ENCODE measurements around the gene C16orf86. TPM values are rescaled to one million over a fixed set of nuclear protein-coding genes. Genes with fewer than 3 reads are reported as not detected.

C16orf86 gene
- total RNA-seq, 1 donor from 2014 or later = 2.1 TPM

GRCh38 chr16:67637625-67638024 lies 29.0 kb upstream of the C16orf86 start:
- H3K9me3 Mint-ChIP-seq (ENCODE audit: unreplicated experiment) = no peaks in the 10 kb centered on the region
- H3K4me1 Mint-ChIP-seq (ENCODE audit: unreplicated experiment) = no peaks in the 10 kb centered on the region
- H3K4me3 Mint-ChIP-seq (ENCODE audit: unreplicated experiment) = no peak overlapping the region
- no peak overlapping the region for H3K27ac Mint-ChIP-seq (ENCODE audit: unreplicated experiment)
- H3K36me3 Mint-ChIP-seq (ENCODE audit: unreplicated experiment) = peaks cover 19% of the 10 kb centered on the region
- TF ChIP-seq CTCF (IDR thresholded peaks at IDR 0.05) = no peak
- no peaks in the 10 kb centered on the region for H3K27me3 Mint-ChIP-seq (ENCODE audit: unreplicated experiment)
- DNase-seq (ENCODE audit: extremely low spot score, unreplicated experiment) = no peak

DNA sequence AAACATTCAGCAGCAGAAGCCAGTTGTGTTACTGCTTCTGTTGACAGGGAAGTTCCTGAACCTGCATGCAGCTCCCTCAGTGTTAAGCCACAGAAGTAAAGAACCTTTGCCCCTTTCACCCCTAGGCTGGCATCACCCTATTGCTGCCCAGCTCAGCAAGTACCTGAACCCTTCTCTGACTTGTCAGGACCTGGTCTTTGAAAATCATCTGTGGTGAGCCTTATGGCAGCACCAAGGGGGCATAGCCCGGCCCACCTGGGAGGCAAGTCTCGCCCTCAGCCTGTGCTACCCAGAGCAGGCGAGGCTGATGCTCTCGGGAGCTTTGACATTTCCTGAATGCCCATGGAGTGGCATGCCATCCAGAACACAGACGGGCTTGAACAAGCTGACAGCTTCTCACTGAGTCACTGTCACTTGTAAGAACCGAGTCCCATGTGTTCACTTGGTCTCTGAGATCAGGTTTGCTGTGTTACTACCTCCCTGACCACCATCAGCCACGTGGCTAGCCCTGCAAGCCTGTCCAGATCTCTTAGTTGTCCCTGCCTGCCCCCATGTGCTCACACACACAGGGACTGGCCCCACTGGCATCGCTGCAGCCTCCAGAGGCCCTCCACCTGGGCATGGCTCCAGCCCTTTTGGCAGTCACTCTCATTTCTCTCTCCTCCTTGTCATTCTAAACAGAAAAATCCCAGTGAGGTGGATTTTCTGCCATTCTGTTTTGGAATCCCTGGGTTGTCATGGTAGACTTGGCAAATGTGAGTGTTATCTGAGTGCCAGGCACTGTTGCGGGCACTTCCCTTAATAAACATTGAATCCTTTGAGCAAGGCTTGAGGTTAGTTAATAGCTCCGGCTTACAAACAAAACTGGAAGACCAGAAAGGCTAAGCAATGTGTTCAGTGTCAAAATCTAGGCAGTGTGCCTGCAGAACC lies 24.6 kb upstream of the C16orf86 start:
- Mint-ChIP-seq H3K4me1 (ENCODE audit: unreplicated experiment) (no peaks in the 10 kb centered on the region), H3K27ac (ENCODE audit: unreplicated experiment) (no peak overlapping the region), H3K9me3 (ENCODE audit: unreplicated experiment) (no peaks in the 10 kb centered on the region), H3K36me3 (ENCODE audit: unreplicated experiment) (peaks cover 12% of the 10 kb centered on the region), H3K27me3 (ENCODE audit: unreplicated experiment) (no peaks in the 10 kb centered on the region), H3K4me3 (ENCODE audit: unreplicated experiment) (no peak overlapping the region)
- DNase-seq (ENCODE audit: extremely low spot score, unreplicated experiment) = no peak
- TF ChIP-seq CTCF (IDR thresholded peaks at IDR 0.05) = no peak

DNA sequence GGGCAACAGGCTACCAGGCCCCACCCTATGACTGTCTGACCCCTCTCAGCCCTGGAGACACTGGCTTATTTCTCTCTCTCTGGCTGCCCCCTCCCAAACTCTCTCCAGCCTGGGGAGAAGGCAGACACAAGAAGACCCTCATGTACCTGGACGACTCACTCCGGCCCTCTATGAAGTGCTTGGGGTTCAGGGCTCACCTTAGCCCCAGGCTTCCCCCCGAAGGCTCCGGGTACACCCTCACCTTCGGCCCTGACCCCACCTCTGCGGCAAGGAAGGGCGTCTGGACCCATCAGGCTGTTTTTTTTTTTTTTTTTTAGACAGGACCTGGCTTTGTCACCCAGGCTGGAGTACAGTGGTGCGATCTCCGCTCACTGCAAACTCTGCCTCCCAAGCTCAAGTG lies 22.6 kb upstream of the C16orf86 start:
- Mint-ChIP-seq H3K27me3 (ENCODE audit: unreplicated experiment) (no peaks in the 10 kb centered on the region), H3K4me3 (ENCODE audit: unreplicated experiment) (no peak overlapping the region), H3K9me3 (ENCODE audit: unreplicated experiment) (no peaks in the 10 kb centered on the region), H3K4me1 (ENCODE audit: unreplicated experiment) (no peaks in the 10 kb centered on the region), H3K27ac (ENCODE audit: unreplicated experiment) (no peak overlapping the region), H3K36me3 (ENCODE audit: unreplicated experiment) (peaks cover 7% of the 10 kb centered on the region)
- no peak for TF ChIP-seq CTCF (IDR thresholded peaks at IDR 0.05)
- no peak for DNase-seq (ENCODE audit: extremely low spot score, unreplicated experiment)

GRCh38 chr16:67645397-67646121 lies 21.1 kb upstream of the C16orf86 start:
- Mint-ChIP-seq H3K9me3 (ENCODE audit: unreplicated experiment) (no peaks in the 10 kb centered on the region), H3K4me3 (ENCODE audit: unreplicated experiment) (no peak overlapping the region), H3K27ac (ENCODE audit: unreplicated experiment) (no peak overlapping the region), H3K36me3 (ENCODE audit: unreplicated experiment) (no peaks in the 10 kb centered on the region), H3K4me1 (ENCODE audit: unreplicated experiment) (no peaks in the 10 kb centered on the region), H3K27me3 (ENCODE audit: unreplicated experiment) (peaks cover 8% of the 10 kb centered on the region)
- no peak for DNase-seq (ENCODE audit: extremely low spot score, unreplicated experiment)
- no peak for TF ChIP-seq CTCF (IDR thresholded peaks at IDR 0.05)

GRCh38 chr16:67647111-67647651 lies 19.4 kb upstream of the C16orf86 start:
- DNase-seq (ENCODE audit: extremely low spot score, unreplicated experiment) = no peak
- Mint-ChIP-seq H3K4me3 (ENCODE audit: unreplicated experiment) (no peak overlapping the region), H3K36me3 (ENCODE audit: unreplicated experiment) (no peaks in the 10 kb centered on the region), H3K27ac (ENCODE audit: unreplicated experiment) (no peak overlapping the region), H3K27me3 (ENCODE audit: unreplicated experiment) (peaks cover 16% of the 10 kb centered on the region), H3K4me1 (ENCODE audit: unreplicated experiment) (peaks cover 2% of the 10 kb centered on the region), H3K9me3 (ENCODE audit: unreplicated experiment) (no peaks in the 10 kb centered on the region)
- TF ChIP-seq CTCF (IDR thresholded peaks at IDR 0.05) = no peak
